ENCODE results near the gene TDRD9. TPM values are rescaled to one million over a fixed set of nuclear protein-coding genes. Genes with fewer than 3 reads are reported as not detected.

The TDRD9 gene
- total RNA-seq, 1 experiment from 2014 or later, result not detected

DNA sequence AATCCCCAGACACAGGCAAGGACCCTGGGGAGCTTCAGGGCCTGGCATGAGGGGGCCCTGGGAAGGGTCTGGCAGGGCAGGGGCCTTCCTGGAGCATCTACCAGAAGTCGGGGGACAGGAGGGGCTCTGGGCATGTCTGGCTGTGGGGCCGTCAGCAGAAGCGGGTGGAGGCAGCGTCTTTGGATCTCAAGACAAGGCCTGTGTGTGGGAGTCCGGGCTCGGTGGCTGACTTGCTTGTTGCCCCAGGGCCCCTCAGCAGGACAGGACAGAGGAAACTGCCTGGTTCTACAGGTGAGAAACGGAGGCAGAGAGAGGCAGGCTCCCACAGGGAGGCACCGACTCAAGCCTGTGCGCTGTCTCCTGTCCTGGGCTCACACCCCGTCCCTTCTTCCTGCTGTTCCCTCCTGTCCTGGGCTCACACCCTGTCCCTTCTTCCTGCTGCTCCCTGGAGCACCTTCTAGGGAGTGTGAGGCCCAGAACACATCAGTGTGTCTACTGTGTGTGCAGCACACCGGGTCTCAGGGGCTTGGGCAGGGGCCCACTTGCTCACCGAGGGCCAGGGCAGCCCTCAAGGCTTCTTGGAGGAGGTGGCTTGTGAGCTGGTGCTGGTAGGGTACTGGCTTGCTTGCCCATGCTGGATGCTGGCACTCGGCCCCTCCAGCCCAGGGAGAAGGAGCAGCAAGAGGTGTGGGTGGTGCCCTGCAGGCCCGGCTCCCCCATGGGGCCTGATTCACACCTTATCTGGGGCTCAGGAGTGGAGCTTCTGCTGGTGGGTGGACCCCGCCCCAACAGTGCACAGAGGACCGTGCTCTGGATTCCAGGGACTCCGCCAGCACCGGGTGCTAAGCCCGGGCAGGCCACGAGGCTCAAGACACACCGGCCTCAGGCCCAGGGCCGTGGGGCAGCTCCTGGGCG, 172.2 kb downstream of the TDRD9 start:
- Histone ChIP-seq H3K4me1 (ENCODE audit: insufficient read depth, low read length, poor library complexity, severe bottlenecking) (no peaks in the 10 kb centered on the region), H3K27ac (ENCODE audit: low read depth, low read length, poor library complexity, severe bottlenecking) (no peak overlapping the region), H3K27me3 (replicated peaks; ENCODE audit: insufficient read depth, low read depth, low read length, poor library complexity) (no peaks in the 10 kb centered on the region), H3K9me3 (ENCODE audit: low read depth, low read length, poor library complexity, severe bottlenecking) (no peaks in the 10 kb centered on the region), H3K36me3 (ENCODE audit: insufficient read depth, low read length, poor library complexity, severe bottlenecking) (no peaks in the 10 kb centered on the region), H3K4me3 (ENCODE audit: low read depth, low read length, poor library complexity, severe bottlenecking) (no peak overlapping the region)
- ChIA-PET CTCF (no interaction called here), POLR2A (ENCODE audit: low non-redundant PET) (no interaction called here)
- no peak for DNase-seq (ENCODE audit: low spot score)
- intact Hi-C loops (cut with micrococcal nuclease; ENCODE audit: unreplicated experiment), result no loop called here
- no TSS peak for BruUV-seq (replicated peaks)
- no peak for TF ChIP-seq CTCF (conservative IDR thresholded peaks at IDR 0.05; ENCODE audit: low read depth, low read length)
- TF ChIP-seq EZH2 (IDR thresholded peaks at IDR 0.05; ENCODE audit: borderline replicate concordance, low read depth, low read length, poor library complexity, severe bottlenecking), result no peak

DNA sequence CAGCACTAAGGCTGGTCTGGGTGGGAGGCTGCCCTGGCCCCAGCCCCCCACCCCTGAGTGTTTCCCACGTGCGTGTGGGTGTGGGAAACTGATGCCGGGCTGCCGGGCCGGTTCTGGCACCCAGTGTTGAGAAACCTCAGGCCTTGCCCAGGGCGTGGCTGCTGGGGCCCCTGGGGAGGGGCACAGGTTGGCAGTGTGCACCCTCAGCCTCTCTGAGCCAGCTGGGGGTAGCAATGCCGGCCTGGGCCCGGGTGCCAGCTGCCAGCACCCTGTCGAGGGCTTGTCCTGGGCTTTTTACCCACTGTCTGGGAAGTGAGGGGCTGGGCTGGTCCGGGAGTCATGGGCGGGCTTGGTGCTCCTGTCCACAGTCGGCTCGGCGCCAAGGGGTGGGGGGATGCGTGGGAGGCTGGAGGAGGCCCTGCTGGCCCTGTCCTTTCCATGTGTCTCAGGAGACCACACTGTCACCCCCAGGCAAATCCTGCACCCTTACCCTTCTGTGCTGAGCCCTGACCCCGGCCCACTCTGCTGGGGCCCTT, 172.9 kb downstream of the TDRD9 start:
- TF ChIP-seq CTCF (conservative IDR thresholded peaks at IDR 0.05; ENCODE audit: low read depth, low read length) (no peak), EZH2 (IDR thresholded peaks at IDR 0.05; ENCODE audit: borderline replicate concordance, low read depth, low read length, poor library complexity, severe bottlenecking) (no peak)
- H3K27me3 ChIP-seq (replicated peaks; ENCODE audit: insufficient read depth, low read depth, low read length, poor library complexity), result no peaks in the 10 kb centered on the region
- intact Hi-C loops (cut with micrococcal nuclease; ENCODE audit: unreplicated experiment), result no loop called here
- no peak overlapping the region for H3K27ac ChIP-seq (ENCODE audit: low read depth, low read length, poor library complexity, severe bottlenecking)
- ChIA-PET POLR2A (ENCODE audit: low non-redundant PET) (no interaction called here), CTCF (no interaction called here)
- H3K4me3 ChIP-seq (ENCODE audit: low read depth, low read length, poor library complexity, severe bottlenecking), result no peak overlapping the region
- no peak for DNase-seq (ENCODE audit: low spot score)
- H3K4me1 ChIP-seq (ENCODE audit: insufficient read depth, low read length, poor library complexity, severe bottlenecking), result no peaks in the 10 kb centered on the region
- no peaks in the 10 kb centered on the region for H3K9me3 ChIP-seq (ENCODE audit: low read depth, low read length, poor library complexity, severe bottlenecking)
- no TSS peak for BruUV-seq (replicated peaks)
- H3K36me3 ChIP-seq (ENCODE audit: insufficient read depth, low read length, poor library complexity, severe bottlenecking), result no peaks in the 10 kb centered on the region

GRCh38 chr14:104101651-104102281, 173.5 kb downstream of the TDRD9 start:
- Histone ChIP-seq H3K36me3 (ENCODE audit: insufficient read depth, low read length, poor library complexity, severe bottlenecking) (no peaks in the 10 kb centered on the region), H3K27ac (ENCODE audit: low read depth, low read length, poor library complexity, severe bottlenecking) (no peak overlapping the region), H3K27me3 (replicated peaks; ENCODE audit: insufficient read depth, low read depth, low read length, poor library complexity) (no peaks in the 10 kb centered on the region), H3K4me1 (ENCODE audit: insufficient read depth, low read length, poor library complexity, severe bottlenecking) (no peaks in the 10 kb centered on the region), H3K9me3 (ENCODE audit: low read depth, low read length, poor library complexity, severe bottlenecking) (no peaks in the 10 kb centered on the region), H3K4me3 (ENCODE audit: low read depth, low read length, poor library complexity, severe bottlenecking) (no peak overlapping the region)
- ChIA-PET CTCF (no interaction called here), POLR2A (ENCODE audit: low non-redundant PET) (no interaction called here)
- intact Hi-C loops (cut with micrococcal nuclease; ENCODE audit: unreplicated experiment), result no loop called here
- no peak for DNase-seq (ENCODE audit: low spot score)
- TF ChIP-seq EZH2 (IDR thresholded peaks at IDR 0.05; ENCODE audit: borderline replicate concordance, low read depth, low read length, poor library complexity, severe bottlenecking) (no peak), CTCF (conservative IDR thresholded peaks at IDR 0.05; ENCODE audit: low read depth, low read length) (no peak)
- BruUV-seq (replicated peaks), result no TSS peak

Other genes starting within 250 kb of the TDRD9 start
- gene XRCC3, start 213.0 kb upstream of the TDRD9 start, total RNA-seq (2021), result 82.1 and 91.8 TPM in 2 replicates
- gene ZFYVE21, start 212.6 kb upstream of the TDRD9 start, total RNA-seq (2021), result 35.7 and 38.6 TPM in 2 replicates
- gene PPP1R13B, start 80.9 kb upstream of the TDRD9 start, total RNA-seq (2021), result 4.4 and 4.8 TPM in 2 replicates
- not detected in 2 replicates for gene RD3L, start 14.1 kb downstream of the TDRD9 start, total RNA-seq (2021)
- not detected in 2 replicates for gene ASPG, start 157.2 kb downstream of the TDRD9 start, total RNA-seq (2021)
- gene KIF26A, start 210.1 kb downstream of the TDRD9 start, total RNA-seq (2021), result 11.5 and 16.0 TPM in 2 replicates